SU-DHL-6 (cell line): ENCODE results near the gene COPZ1.

Source experiments
- H2AFZ ChIP-seq: fragments of 200-600 bp; sonication (generic); 2 replicates; pipeline ENCODE4 v1.6.1; 2014; ENCODE audit warnings: low read depth, mild to moderate bottlenecking, moderate library complexity, mixed read lengths, antibody characterized with exemption, low read length; ENCODE audit not compliant: severe bottlenecking
- H3F3A ChIP-seq: fragments of 200-600 bp; shearing (Covaris generic); 2 replicates; pipeline ENCODE4 v1.6.0; 2016; ENCODE audit warnings: antibody characterized with exemption, mild to moderate bottlenecking; ENCODE audit not compliant: insufficient read depth
- H3K27ac ChIP-seq: fragments of 200-600 bp; sonication (generic); 2 replicates; pipeline ENCODE4 v1.5.1; 2016; ENCODE audit warnings: low read depth, mild to moderate bottlenecking, low read length, moderate library complexity, mixed read lengths
- H3K27me3 ChIP-seq: fragments of 200-600 bp; sonication (generic), shearing (Covaris generic); 2 replicates; pipeline ENCODE4 v1.6.0; 2014; ENCODE audit warnings: mild to moderate bottlenecking, low read length
- H3K36me3 ChIP-seq: fragments of 200-600 bp; sonication (generic); 2 replicates; pipeline ENCODE4 v1.6.1; 2014; ENCODE audit warnings: mild to moderate bottlenecking, low read length, mixed read lengths
- H3K4me2 ChIP-seq: fragments of 300-600, 200-600 bp; shearing (Covaris generic), sonication (generic); 2 replicates; pipeline ENCODE4 v1.6.0; 2014; ENCODE audit warnings: low read length, low read depth, mild to moderate bottlenecking; ENCODE audit not compliant: poor library complexity, severe bottlenecking
- H3K4me3 ChIP-seq: fragments of 200-600 bp; sonication (generic); 2 replicates; pipeline ENCODE4 v1.5.1; 2014; ENCODE audit warnings: antibody characterized with exemption, low read length, mild to moderate bottlenecking, mixed read lengths; ENCODE audit not compliant: insufficient read depth, poor library complexity, severe bottlenecking
- H3K79me2 ChIP-seq: fragments of 200-600 bp; sonication (generic); 2 replicates; pipeline ENCODE4 v1.6.1; 2014; ENCODE audit warnings: mild to moderate bottlenecking, low read length, moderate library complexity; ENCODE audit not compliant: insufficient read depth
- H3K9ac ChIP-seq: fragments of 200-600 bp; sonication (generic); 2 replicates; pipeline ENCODE4 v1.7.0; 2014; ENCODE audit warnings: mild to moderate bottlenecking, low read length
- H3K9me2 ChIP-seq: fragments of 200-600 bp; sonication (generic); replicated peaks from 2 replicates; pipeline ENCODE4 v1.6.1; 2014; ENCODE audit warnings: low read length; ENCODE audit not compliant: insufficient read depth
- H3K9me3 ChIP-seq: fragments of 200-600 bp; sonication (generic); 2 replicates; pipeline ENCODE4 v1.6.1; 2014; ENCODE audit warnings: low read length, mixed read lengths; ENCODE audit not compliant: insufficient read depth
- H4K20me1 ChIP-seq: fragments of 200-600 bp; sonication (generic); 2 replicates; pipeline ENCODE4 v1.6.1; 2014; ENCODE audit warnings: low read depth, mild to moderate bottlenecking, antibody characterized with exemption, low read length, moderate library complexity, mixed read lengths
- CTCF ChIP-seq: fragments of 200-600 bp; sonication (generic); IDR thresholded peaks from one replicate; pipeline ENCODE4 v1.5.1; 2017; ENCODE audit warnings: antibody characterized with exemption, mild to moderate bottlenecking, low read length, moderate library complexity; ENCODE audit not compliant: insufficient read depth, poor library complexity, severe bottlenecking
- EZH2phosphoT487 ChIP-seq: fragments of 200-600 bp; sonication (generic), shearing (Covaris generic); conservative IDR thresholded peaks from 2 replicates; pipeline ENCODE4 v1.6.1; 2018; ENCODE audit warnings: mild to moderate bottlenecking, antibody characterized with exemption, low read length, moderate library complexity, mixed read lengths

COPZ1 gene

GRCh38 chr12:54303640-54304039 lies 21.3 kb upstream of the COPZ1 start:
- Histone ChIP-seq H3K27ac (no peak overlapping the region), H3K9me3 (no peaks in the 10 kb centered on the region), H3F3A (no peaks in the 10 kb centered on the region), H4K20me1 (no peaks in the 10 kb centered on the region), H3K9ac (no peak overlapping the region), H3K36me3 (no peaks in the 10 kb centered on the region), H3K79me2 (no peaks in the 10 kb centered on the region), H3K4me3 (no peak overlapping the region), H3K4me2 (no peak overlapping the region), H3K9me2 (no peaks in the 10 kb centered on the region), H3K27me3 (no peaks in the 10 kb centered on the region), H2AFZ (no peak overlapping the region)
- TF ChIP-seq EZH2phosphoT487 (no peak), CTCF (no peak)

- Histone ChIP-seq H3K27me3 (no peaks in the 10 kb centered on the region), H3K4me3 (no peak overlapping the region)
These were observed 20.6 kb upstream of the COPZ1 start for GRCh38 chr12:54304187-54304810.

GRCh38 chr12:54306925-54307741 lies 17.8 kb upstream of the COPZ1 start:
- no peak overlapping the region for H3K4me3 ChIP-seq
- H2AFZ ChIP-seq, result no peak overlapping the region
- TF ChIP-seq CTCF (no peak), EZH2phosphoT487 (no peak)
- H3K36me3 ChIP-seq, result no peaks in the 10 kb centered on the region
- H3K27ac ChIP-seq, result no peak overlapping the region
- no peak overlapping the region for H3K4me2 ChIP-seq
- no peaks in the 10 kb centered on the region for H3K27me3 ChIP-seq
- no peaks in the 10 kb centered on the region for H3F3A ChIP-seq
- no peaks in the 10 kb centered on the region for H4K20me1 ChIP-seq
- no peaks in the 10 kb centered on the region for H3K9me3 ChIP-seq
- H3K9me2 ChIP-seq, result no peaks in the 10 kb centered on the region
- no peak overlapping the region for H3K9ac ChIP-seq
- H3K79me2 ChIP-seq, result no peaks in the 10 kb centered on the region

More at GRCh38 chr12:54304187-54304810, 20.6 kb upstream of the COPZ1 start:
- Histone ChIP-seq H3F3A (no peaks in the 10 kb centered on the region), H3K27ac (no peak overlapping the region), H4K20me1 (no peaks in the 10 kb centered on the region), H3K36me3 (no peaks in the 10 kb centered on the region), H3K79me2 (no peaks in the 10 kb centered on the region), H3K9me2 (no peaks in the 10 kb centered on the region), H2AFZ (no peak overlapping the region), H3K9ac (no peak overlapping the region), H3K4me2 (no peak overlapping the region), H3K9me3 (no peaks in the 10 kb centered on the region)
- no peak for TF ChIP-seq CTCF
- no peak for TF ChIP-seq EZH2phosphoT487
